Suprapubic skin (tissue), 4 donors: ENCODE measurements around the gene CHST11. TPM values are rescaled to one million over a fixed set of nuclear protein-coding genes. Genes with fewer than 3 reads are reported as not detected.
A peak's percentile ranks its signal among the peaks of the same experiment; 100 is the strongest.

ENCODE experiments used
- DNase-seq, 2 donors: peaks; one replicate each; pipeline ENCODE4 v3.0.0-alpha.2; 2019; ENCODE audit warnings: low spot score in 2 of 2
- H3K27ac ChIP-seq: fragments of 200-600 bp; sonication (generic); one replicate; pipeline ENCODE4 v1.5.1; 2019
- H3K27me3 ChIP-seq: fragments of 200-600 bp; sonication (generic); one replicate; pipeline ENCODE4 v1.5.1; 2019
- H3K36me3 ChIP-seq: fragments of 200-600 bp; sonication (generic); one replicate; pipeline ENCODE4 v1.5.1; 2019
- H3K4me1 ChIP-seq: fragments of 200-600 bp; sonication (generic); one replicate; pipeline ENCODE4 v1.5.1; 2019
- H3K4me3 ChIP-seq: fragments of 200-600 bp; sonication (generic); one replicate; pipeline ENCODE4 v1.5.1; 2019; ENCODE audit warnings: mild to moderate bottlenecking
- H3K9me3 ChIP-seq: fragments of 200-600 bp; sonication (generic); one replicate; pipeline ENCODE4 v1.5.1; 2019
- CTCF ChIP-seq, 2 donors: fragments of 200-600 bp in 1 of 2; fragments of 450-650 bp in 1 of 2; sonication (generic) in 1 of 2; IDR thresholded peaks; one replicate each; pipeline ENCODE4 v1.5.1; 2016 to 2019; ENCODE audit warnings: antibody characterized with exemption in 2 of 2, mild to moderate bottlenecking in 1 of 2, moderate library complexity in 1 of 2
- EP300 ChIP-seq: sonication (generic); formaldehyde crosslinking; IDR thresholded peaks from one replicate; pipeline ENCODE4 v1.6.1; 2017; ENCODE audit warnings: antibody characterized with exemption
- POLR2A ChIP-seq, 2 donors: fragments of 450-650 bp; IDR thresholded peaks; one replicate each; pipeline ENCODE4 v1.6.1; 2017; ENCODE audit warnings: antibody characterized with exemption in 2 of 2, mild to moderate bottlenecking in 2 of 2, moderate library complexity in 2 of 2
- POLR2AphosphoS5 ChIP-seq, 3 donors: sonication (generic); formaldehyde crosslinking; IDR thresholded peaks; one replicate each; pipeline ENCODE4 v1.6.1; 2017; ENCODE audit warnings: antibody characterized with exemption in 3 of 3
- WGBS: methylation state at CpG from one replicate; pipeline ENCODE4 v1.1.5; 2018; 5-methylcytosine and 5-hydroxymethylcytosine counted together
- total RNA-seq, 4 donors: library from RNA; depleted of rRNA; stranded (reverse); fragments of >200 nt; gene quantifications; one replicate each; pipeline ENCODE4 v1.1.0, GENCODE V29; 2016

Gene CHST11
- total RNA-seq, 4 donors from 2014 or later: 1.8 to 5.8 (median 3.8) TPM

- no peak overlapping the region for H3K4me3 ChIP-seq
- no peak for TF ChIP-seq EP300
- TF ChIP-seq POLR2AphosphoS5 (IDR thresholded peaks at IDR 0.05): no peak
- no peak for TF ChIP-seq CTCF (IDR thresholded peaks at IDR 0.05)
- no peak for TF ChIP-seq POLR2A (IDR thresholded peaks at IDR 0.05)
- H3K36me3 ChIP-seq: no peaks in the 10 kb centered on the region
- no peaks in the 10 kb centered on the region for H3K9me3 ChIP-seq
- 88% methylated on average over 5 of the region's 5 CpGs for WGBS
- no peaks in the 10 kb centered on the region for H3K27me3 ChIP-seq
- peaks cover 14% of the 10 kb centered on the region for H3K4me1 ChIP-seq
- DNase-seq: no peak
- H3K27ac ChIP-seq: peak overlapping the region; percentile 10
Observed at GRCh38 chr12:104699489-104700190, 242.9 kb downstream of the CHST11 start.

- no peaks in the 10 kb centered on the region for H3K27me3 ChIP-seq
Observed at GRCh38 chr12:104700324-104700723, 243.6 kb downstream of the CHST11 start.

GRCh38 chr12:104701301-104701700 lies 244.6 kb downstream of the CHST11 start:
- Histone ChIP-seq H3K36me3 (no peaks in the 10 kb centered on the region), H3K9me3 (no peaks in the 10 kb centered on the region), H3K4me3 (no peak overlapping the region), H3K4me1 (peaks cover 14% of the 10 kb centered on the region), H3K27me3 (no peaks in the 10 kb centered on the region), H3K27ac (no peak overlapping the region)
- DNase-seq: no peak
- WGBS: 90% methylated on average over 7 of the region's 7 CpGs
- no peak for TF ChIP-seq POLR2AphosphoS5 (IDR thresholded peaks at IDR 0.05)
- TF ChIP-seq CTCF (IDR thresholded peaks at IDR 0.05): no peak
- no peak for TF ChIP-seq EP300
- no peak for TF ChIP-seq POLR2A (IDR thresholded peaks at IDR 0.05)

More at GRCh38 chr12:104700324-104700723, 243.6 kb downstream of the CHST11 start:
- Histone ChIP-seq H3K4me3 (no peak overlapping the region), H3K4me1 (peaks cover 14% of the 10 kb centered on the region), H3K36me3 (no peaks in the 10 kb centered on the region), H3K9me3 (no peaks in the 10 kb centered on the region), H3K27ac (no peak overlapping the region)
- TF ChIP-seq CTCF (IDR thresholded peaks at IDR 0.05): no peak
- TF ChIP-seq POLR2A (IDR thresholded peaks at IDR 0.05): no peak
- no peak for TF ChIP-seq EP300
- no peak for TF ChIP-seq POLR2AphosphoS5 (IDR thresholded peaks at IDR 0.05)
- no peak for DNase-seq
- 77% methylated on average over 1 of the region's 1 CpG for WGBS

- TF ChIP-seq POLR2AphosphoS5 (IDR thresholded peaks at IDR 0.05): no peak
- TF ChIP-seq POLR2A (IDR thresholded peaks at IDR 0.05): no peak
- Histone ChIP-seq H3K27ac (no peak overlapping the region), H3K27me3 (no peaks in the 10 kb centered on the region), H3K4me3 (no peak overlapping the region), H3K4me1 (peaks cover 14% of the 10 kb centered on the region), H3K9me3 (no peaks in the 10 kb centered on the region), H3K36me3 (no peaks in the 10 kb centered on the region)
- 94% methylated on average over 3 of the region's 3 CpGs for WGBS
- no peak for DNase-seq
Observed at GRCh38 chr12:104701756-104702155, 245.0 kb downstream of the CHST11 start.

GRCh38 chr12:104702565-104703139 lies 245.9 kb downstream of the CHST11 start:
- TF ChIP-seq EP300: no peak
- peak in 1 of 3 donors; percentile 61 for TF ChIP-seq POLR2AphosphoS5 (IDR thresholded peaks at IDR 0.05)
- peak; percentile 79 to 89 for DNase-seq
- Histone ChIP-seq H3K27me3 (no peaks in the 10 kb centered on the region), H3K4me1 (peaks cover 14% of the 10 kb centered on the region), H3K9me3 (no peaks in the 10 kb centered on the region), H3K36me3 (no peaks in the 10 kb centered on the region), H3K4me3 (no peak overlapping the region), H3K27ac (no peak overlapping the region)
- 59% methylated on average over 21 of the region's 21 CpGs for WGBS

- Histone ChIP-seq H3K27ac (no peak overlapping the region), H3K36me3 (no peaks in the 10 kb centered on the region), H3K4me3 (no peak overlapping the region), H3K27me3 (no peaks in the 10 kb centered on the region), H3K9me3 (no peaks in the 10 kb centered on the region), H3K4me1 (peaks cover 14% of the 10 kb centered on the region)
- 98% methylated on average over 8 of the region's 8 CpGs for WGBS
- no peak for TF ChIP-seq EP300
- no peak for TF ChIP-seq CTCF (IDR thresholded peaks at IDR 0.05)
- TF ChIP-seq POLR2A (IDR thresholded peaks at IDR 0.05): no peak
- no peak for TF ChIP-seq POLR2AphosphoS5 (IDR thresholded peaks at IDR 0.05)
- DNase-seq: no peak
Observed at GRCh38 chr12:104703372-104703771, 246.6 kb downstream of the CHST11 start.
